Activated naive CD4-positive, alpha-beta T cell treated with anti-CD3 and anti-CD28 coated beads, Interleukin-2, amount 10 ng/mL, durations not matched to agents 7 days and 5 days (primary cell): Measurements from ENCODE around the gene NDUFAB1.
"Not testable (repeated sequence)": the region's sequence is repeated elsewhere in the genome, so short reads cannot be mapped to it uniquely, and the experiment has no call there.

Experiments used
- CTCF ChIA-PET: fragments of 350-600 bp; sonication (Branson Sonifier 250); formaldehyde crosslinking; loops from one replicate; lab custom pipeline; 2021; ENCODE audit warnings: antibody characterized with exemption; lab: Charles Lee
- DNase-seq: peaks from one replicate; pipeline ENCODE4 v3.0.0-alpha.2; 2020
- H3K27ac Mint-ChIP-seq: one replicate; pipeline ENCODE4 v1.8.0; 2021; ENCODE audit warnings: mild to moderate bottlenecking, moderate library complexity, mixed read lengths
- H3K27me3 Mint-ChIP-seq: one replicate; pipeline ENCODE4 v1.8.0; 2021; ENCODE audit warnings: mild to moderate bottlenecking, mixed read lengths
- H3K36me3 Mint-ChIP-seq: one replicate; pipeline ENCODE4 v1.8.0; 2021; ENCODE audit warnings: mixed read lengths
- H3K4me1 Mint-ChIP-seq: one replicate; pipeline ENCODE4 v1.8.0; 2021; ENCODE audit warnings: mixed read lengths
- H3K4me3 Mint-ChIP-seq: one replicate; pipeline ENCODE4 v1.8.0; 2021; ENCODE audit warnings: mild to moderate bottlenecking, moderate library complexity, mixed read lengths
- H3K9me3 Mint-ChIP-seq: one replicate; pipeline ENCODE4 v1.8.0; 2021; ENCODE audit warnings: mixed read lengths

NDUFAB1 gene

GRCh38 chr16:23607726-23608125 is 11.6 kb upstream of the NDUFAB1 start:
- CTCF ChIA-PET, result no interaction called here
- DNase-seq, result no peak
- H3K9me3 Mint-ChIP-seq, result no peaks in the 10 kb centered on the region

GRCh38 chr16:23597003-23597756 is 1.1 kb upstream of the NDUFAB1 start:
- Mint-ChIP-seq H3K27ac (peak overlapping the region; percentile 67), H3K4me1 (peaks cover 29% of the 10 kb centered on the region), H3K9me3 (no peaks in the 10 kb centered on the region), H3K4me3 (no peak overlapping the region), H3K36me3 (peaks cover 15% of the 10 kb centered on the region), H3K27me3 (no peaks in the 10 kb centered on the region)
- peak; percentile 34 for DNase-seq
- CTCF ChIA-PET, result interaction anchor here (0.7 to 2.2 kb wide), 15 partner anchors 8 to 123 kb away, joined by 3 to 9 read pairs (median 3); partner anchors contain the start of genes DCTN5, EARS2, PALB2 and UBFD1

More at GRCh38 chr16:23607726-23608125, 11.6 kb upstream of the NDUFAB1 start:
- Mint-ChIP-seq H3K4me1 (no peaks in the 10 kb centered on the region), H3K27me3 (no peaks in the 10 kb centered on the region), H3K4me3 (no peak overlapping the region), H3K27ac (no peak overlapping the region), H3K36me3 (peaks cover 22% of the 10 kb centered on the region)

GRCh38 chr16:23595246-23595950 is 718 bp downstream of the NDUFAB1 start:
- CTCF ChIA-PET, result interaction anchor here (1.8 kb wide), 1 partner anchor 38 kb away, joined by 9 read pairs; the partner anchor contains the start of genes EARS2 and UBFD1
- H3K27me3 Mint-ChIP-seq, result no peaks in the 10 kb centered on the region
- H3K4me1 Mint-ChIP-seq, result peaks cover 29% of the 10 kb centered on the region
- H3K4me3 Mint-ChIP-seq, result peak overlapping the region; percentile 83
- no peaks in the 10 kb centered on the region for H3K9me3 Mint-ChIP-seq
- peaks cover 20% of the 10 kb centered on the region for H3K36me3 Mint-ChIP-seq
- DNase-seq, result peak; percentile 24
- H3K27ac Mint-ChIP-seq, result peak overlapping the region; percentile 70

GRCh38 chr16:23594186-23594585 is 1.9 kb downstream of the NDUFAB1 start:
- CTCF ChIA-PET, result no interaction called here
- no peak overlapping the region for H3K27ac Mint-ChIP-seq

GRCh38 chr16:23590181-23590580 is 5.9 kb downstream of the NDUFAB1 start:
- no peaks in the 10 kb centered on the region for H3K9me3 Mint-ChIP-seq
- H3K4me1 Mint-ChIP-seq, result peaks cover 16% of the 10 kb centered on the region
- DNase-seq, result no peak
- H3K27me3 Mint-ChIP-seq, result no peaks in the 10 kb centered on the region
- no peak overlapping the region for H3K4me3 Mint-ChIP-seq
- no peak overlapping the region for H3K27ac Mint-ChIP-seq
- CTCF ChIA-PET, result no interaction called here
- peaks cover 34% of the 10 kb centered on the region for H3K36me3 Mint-ChIP-seq

More at GRCh38 chr16:23594186-23594585, 1.9 kb downstream of the NDUFAB1 start:
- peaks cover 29% of the 10 kb centered on the region for H3K4me1 Mint-ChIP-seq
- no peak for DNase-seq
- no peaks in the 10 kb centered on the region for H3K27me3 Mint-ChIP-seq
- H3K4me3 Mint-ChIP-seq, result peak overlapping the region; percentile 83
- peaks cover 26% of the 10 kb centered on the region for H3K36me3 Mint-ChIP-seq
- H3K9me3 Mint-ChIP-seq, result no peaks in the 10 kb centered on the region

- Mint-ChIP-seq H3K9me3 (no peaks in the 10 kb centered on the region), H3K36me3 (peaks cover 39% of the 10 kb centered on the region), H3K27ac (no peak overlapping the region), H3K4me3 (no peak overlapping the region), H3K4me1 (peaks cover 3% of the 10 kb centered on the region), H3K27me3 (no peaks in the 10 kb centered on the region)
- no peak for DNase-seq
- CTCF ChIA-PET, result interaction anchor here (1.2 kb wide), 1 partner anchor 9 kb away, joined by 6 read pairs; the partner anchor contains the start of gene NDUFAB1
Measured at GRCh38 chr16:23587726-23588125, 8.4 kb downstream of the NDUFAB1 start.

GRCh38 chr16:23584186-23585076 is 11.7 kb downstream of the NDUFAB1 start:
- Mint-ChIP-seq H3K27me3 (no peaks in the 10 kb centered on the region), H3K36me3 (peaks cover 33% of the 10 kb centered on the region), H3K4me3 (no peak overlapping the region)

GRCh38 chr16:23583271-23583670 is 12.8 kb downstream of the NDUFAB1 start:
- H3K4me3 Mint-ChIP-seq, DNase-seq, H3K27me3 Mint-ChIP-seq, CTCF ChIA-PET, H3K9me3 Mint-ChIP-seq, H3K27ac Mint-ChIP-seq, H3K4me1 Mint-ChIP-seq: not testable (repeated sequence)
- peaks cover 30% of the 10 kb centered on the region for H3K36me3 Mint-ChIP-seq

More at GRCh38 chr16:23584186-23585076, 11.7 kb downstream of the NDUFAB1 start:
- CTCF ChIA-PET, result no interaction called here
- DNase-seq, result no peak
- H3K27ac Mint-ChIP-seq, result peak overlapping the region; percentile 39
- H3K4me1 Mint-ChIP-seq, result no peaks in the 10 kb centered on the region
- no peaks in the 10 kb centered on the region for H3K9me3 Mint-ChIP-seq

- Mint-ChIP-seq H3K4me3 (no peak overlapping the region), H3K36me3 (peaks cover 32% of the 10 kb centered on the region), H3K27ac (no peak overlapping the region), H3K9me3 (no peaks in the 10 kb centered on the region), H3K27me3 (no peaks in the 10 kb centered on the region), H3K4me1 (no peaks in the 10 kb centered on the region)
- DNase-seq, result no peak
- CTCF ChIA-PET, result interaction anchor here (0.6 kb wide), 1 partner anchor 106 kb away, joined by 3 read pairs; no protein-coding TSS in a partner anchor
Measured at GRCh38 chr16:23581764-23582163, 14.4 kb downstream of the NDUFAB1 start.

GRCh38 chr16:23580391-23580790 is 15.7 kb downstream of the NDUFAB1 start:
- Mint-ChIP-seq H3K27ac (no peak overlapping the region), H3K9me3 (no peaks in the 10 kb centered on the region), H3K4me3 (no peak overlapping the region), H3K4me1 (no peaks in the 10 kb centered on the region), H3K27me3 (no peaks in the 10 kb centered on the region), H3K36me3 (peaks cover 30% of the 10 kb centered on the region)
- DNase-seq, result no peak
- CTCF ChIA-PET, result no interaction called here

- no peak overlapping the region for H3K4me3 Mint-ChIP-seq
- H3K27me3 Mint-ChIP-seq, result no peaks in the 10 kb centered on the region
- no peak for DNase-seq
- H3K9me3 Mint-ChIP-seq, result no peaks in the 10 kb centered on the region
- CTCF ChIA-PET, result no interaction called here
- H3K27ac Mint-ChIP-seq, result no peak overlapping the region
- no peaks in the 10 kb centered on the region for H3K4me1 Mint-ChIP-seq
- peaks cover 26% of the 10 kb centered on the region for H3K36me3 Mint-ChIP-seq
Measured at GRCh38 chr16:23579371-23579770, 16.7 kb downstream of the NDUFAB1 start.

- Mint-ChIP-seq H3K36me3 (peaks cover 21% of the 10 kb centered on the region), H3K27me3 (no peaks in the 10 kb centered on the region), H3K9me3 (no peaks in the 10 kb centered on the region), H3K27ac (no peak overlapping the region), H3K4me1 (no peaks in the 10 kb centered on the region), H3K4me3 (no peak overlapping the region)
- no peak for DNase-seq
- CTCF ChIA-PET, result no interaction called here
Measured at GRCh38 chr16:23578101-23578830, 17.9 kb downstream of the NDUFAB1 start.

GRCh38 chr16:23577493-23577892 is 18.6 kb downstream of the NDUFAB1 start:
- Mint-ChIP-seq H3K4me3 (no peak overlapping the region), H3K9me3 (no peaks in the 10 kb centered on the region), H3K27me3 (no peaks in the 10 kb centered on the region), H3K4me1 (no peaks in the 10 kb centered on the region), H3K36me3 (peaks cover 21% of the 10 kb centered on the region), H3K27ac (no peak overlapping the region)
- CTCF ChIA-PET, result no interaction called here
- DNase-seq, result no peak
